HG03064 (cell line): Measurements from ENCODE around the gene P2RX3.
"Not testable (repeated sequence)": the region's sequence is repeated elsewhere in the genome, so short reads cannot be mapped to it uniquely, and the experiment has no call there.

Experiments used
- ATAC-seq: cut with Tn5 transposase; IDR thresholded peaks from one replicate; pipeline ENCODE4 v1.9.1; 2021; ENCODE audit warnings: low read depth; ENCODE audit not compliant: unreplicated experiment

P2RX3 gene

DNA sequence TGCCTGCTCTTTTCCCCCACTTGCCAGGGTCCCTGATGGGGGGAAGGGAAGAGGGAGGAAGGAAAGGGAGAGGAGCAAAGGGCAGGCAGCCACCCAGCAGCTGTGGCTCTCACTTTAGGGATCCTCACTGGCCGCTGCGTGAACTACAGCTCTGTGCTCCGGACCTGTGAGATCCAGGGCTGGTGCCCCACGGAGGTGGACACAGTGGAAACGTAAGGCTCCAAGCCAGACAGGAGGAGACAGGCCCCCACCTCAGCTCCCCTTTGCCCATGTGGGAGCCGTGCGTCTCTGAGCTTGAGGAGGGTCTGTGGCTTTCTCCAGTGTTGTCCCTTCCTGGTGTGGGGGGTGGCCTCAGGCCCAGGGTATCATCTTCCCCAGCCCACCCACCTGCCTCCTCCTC is 9.9 kb downstream of the P2RX3 start:
- ATAC-seq, result no peak

DNA sequence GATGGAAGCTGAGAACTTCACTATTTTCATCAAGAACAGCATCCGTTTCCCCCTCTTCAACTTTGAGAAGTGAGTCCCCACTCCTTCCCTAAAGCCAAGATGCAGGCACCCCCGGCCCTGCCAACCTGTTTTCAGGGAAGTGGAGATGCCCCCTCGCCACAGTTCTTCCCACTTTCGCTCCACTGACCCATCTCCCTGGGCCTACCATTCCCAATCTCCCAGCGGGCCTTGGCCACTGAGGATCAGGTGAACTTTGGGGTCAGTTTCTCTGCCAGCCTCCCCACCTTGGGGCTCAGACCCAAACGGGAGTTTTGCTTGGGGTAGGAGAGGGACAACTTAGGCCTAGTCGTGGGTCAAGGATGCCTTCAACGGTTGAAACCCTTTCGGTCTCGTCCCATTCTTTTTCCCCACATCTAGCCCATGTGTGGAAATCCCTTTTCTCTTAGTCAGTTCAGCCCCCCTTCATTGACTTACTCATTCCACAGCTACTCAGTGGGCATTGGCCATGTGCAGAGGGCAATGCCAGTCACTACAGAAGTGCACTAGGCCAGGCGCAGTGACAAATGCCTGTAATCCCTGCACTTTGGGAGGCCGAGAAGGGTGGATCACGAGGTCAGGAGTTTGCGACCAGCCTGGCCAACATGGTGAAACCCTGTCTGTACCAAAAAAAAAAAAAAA is 10.6 kb downstream of the P2RX3 start:
- no peak for ATAC-seq

DNA sequence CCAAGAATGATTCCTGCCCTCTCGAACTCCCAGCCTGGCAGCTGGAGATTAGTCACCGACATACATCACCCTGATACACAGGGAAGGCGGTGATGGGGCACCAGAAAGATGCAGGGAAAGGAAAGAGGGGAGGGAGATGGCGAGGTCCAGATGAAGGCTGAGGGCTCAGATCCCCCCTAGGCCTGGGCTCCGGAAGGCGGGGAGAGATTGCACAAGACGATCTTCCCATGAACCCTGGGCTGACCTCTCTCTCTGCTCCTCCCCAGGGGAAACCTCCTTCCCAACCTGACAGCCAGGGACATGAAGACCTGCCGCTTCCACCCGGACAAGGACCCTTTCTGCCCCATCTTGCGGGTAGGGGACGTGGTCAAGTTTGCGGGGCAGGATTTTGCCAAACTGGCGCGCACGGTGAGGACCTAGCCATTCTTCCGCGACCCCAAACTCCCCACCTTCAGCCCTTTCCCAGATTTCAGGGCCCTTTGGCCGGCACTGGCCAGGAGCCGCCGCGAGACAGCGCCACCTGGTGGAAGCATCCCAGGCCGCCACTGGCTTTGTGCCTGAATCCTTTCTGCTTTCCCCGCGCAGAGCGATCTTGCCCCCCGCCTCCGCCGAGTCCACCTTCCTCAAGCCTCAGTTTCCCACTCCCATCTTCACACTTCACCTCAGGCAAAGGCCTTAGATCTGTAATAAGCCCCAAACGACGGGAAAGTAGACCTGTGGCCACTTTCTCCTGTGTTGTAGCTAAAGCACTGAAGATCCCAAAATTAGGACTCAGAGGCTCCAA is 11.5 kb downstream of the P2RX3 start:
- ATAC-seq, result no peak

DNA sequence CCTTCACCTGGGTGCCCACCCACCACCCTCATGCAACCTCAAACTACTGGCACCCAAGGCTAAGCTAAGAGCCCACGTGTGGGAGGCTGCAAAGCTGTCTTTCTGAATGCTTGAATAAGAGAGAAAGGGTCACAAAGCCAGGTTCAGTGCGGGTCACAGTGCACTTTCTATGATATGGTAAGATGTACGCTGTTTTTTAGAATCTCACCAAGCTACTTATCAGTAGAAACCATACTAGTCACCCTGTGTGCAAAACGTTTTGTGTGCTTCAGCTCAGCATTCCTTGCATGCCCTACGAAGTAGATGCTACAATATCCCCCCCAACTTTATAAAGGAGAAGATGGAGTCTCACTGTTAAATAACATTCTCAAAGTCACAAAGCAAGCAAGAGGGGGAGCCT is 14.9 kb downstream of the P2RX3 start:
- no peak for ATAC-seq

DNA sequence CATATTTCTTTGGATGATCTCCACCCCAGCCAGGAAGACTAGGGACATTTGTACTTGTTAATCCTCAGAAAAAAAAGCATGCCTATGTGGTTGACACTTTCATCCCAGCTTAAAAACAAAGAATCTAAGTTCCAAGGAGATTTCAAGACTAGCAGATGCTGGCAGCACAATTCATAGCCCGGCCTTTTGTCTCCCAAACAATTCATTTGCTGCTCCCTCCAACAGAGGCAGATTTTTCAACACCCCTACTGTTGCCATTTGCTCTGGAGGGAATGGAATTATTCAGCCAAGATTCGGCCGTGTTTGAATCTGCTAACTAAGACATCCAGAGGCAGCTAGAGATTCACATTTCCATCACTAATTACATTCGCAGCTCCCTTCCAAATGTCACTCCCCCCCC is 15.3 kb downstream of the P2RX3 start:
- no peak for ATAC-seq

DNA sequence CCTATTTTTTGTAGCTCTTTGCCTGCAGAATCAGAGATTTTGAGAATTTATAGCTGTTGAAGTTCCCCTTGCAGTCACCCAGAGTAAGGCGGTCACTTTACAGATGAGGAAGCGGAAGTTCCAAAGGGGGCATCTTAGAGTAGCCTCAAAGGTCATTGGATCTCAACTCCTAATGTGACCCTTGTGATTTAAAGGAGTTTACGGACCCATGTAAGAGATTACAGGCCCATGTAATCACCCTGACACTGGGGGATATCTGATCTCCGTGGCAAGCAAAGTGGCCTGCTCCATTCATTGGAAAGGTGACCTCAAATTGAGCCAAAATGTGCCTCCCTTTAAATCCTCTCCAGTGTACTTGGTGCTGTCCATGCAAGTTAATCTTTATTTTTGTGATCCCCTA is 15.7 kb downstream of the P2RX3 start:
- no peak for ATAC-seq

DNA sequence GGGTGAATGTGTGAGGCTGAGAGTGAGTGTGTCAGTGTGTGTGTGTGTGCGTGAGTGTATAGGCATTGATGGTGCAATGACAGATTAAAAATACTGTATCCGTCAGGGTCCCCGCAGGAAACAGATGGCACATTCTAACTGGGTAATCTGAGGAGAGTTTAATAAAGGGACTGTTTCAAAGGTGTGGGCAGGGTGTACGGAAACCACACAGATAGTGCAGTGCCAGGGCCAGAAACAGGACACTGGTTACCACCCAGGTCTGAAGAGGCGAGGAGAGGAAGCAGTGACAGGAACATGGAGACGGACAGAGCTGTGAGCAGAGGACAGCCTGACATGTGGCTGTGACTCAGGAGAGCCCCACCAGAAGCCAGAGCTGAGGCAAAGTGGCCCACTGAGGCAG is 16.5 kb downstream of the P2RX3 start:
- ATAC-seq, result no peak

DNA sequence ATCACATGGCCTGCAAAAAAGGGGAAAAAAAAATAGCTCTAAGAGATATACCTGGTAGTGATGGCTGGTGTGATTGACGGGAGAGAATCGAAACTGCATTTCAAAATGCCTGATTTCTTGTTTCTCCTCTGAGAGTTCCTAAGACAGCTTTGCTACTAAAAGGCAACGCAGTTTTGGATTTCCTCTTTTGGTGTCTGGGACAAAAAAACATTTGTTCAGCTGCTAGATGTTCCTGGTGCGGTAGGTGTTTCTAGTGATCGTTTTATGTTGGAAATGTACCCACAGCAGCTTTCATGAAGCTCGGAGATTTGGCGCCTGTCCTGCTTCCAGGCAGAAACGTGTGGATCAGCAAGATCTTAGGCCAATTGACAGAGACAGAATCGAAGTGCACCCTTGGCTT is 18.1 kb downstream of the P2RX3 start:
- ATAC-seq, result no peak

DNA sequence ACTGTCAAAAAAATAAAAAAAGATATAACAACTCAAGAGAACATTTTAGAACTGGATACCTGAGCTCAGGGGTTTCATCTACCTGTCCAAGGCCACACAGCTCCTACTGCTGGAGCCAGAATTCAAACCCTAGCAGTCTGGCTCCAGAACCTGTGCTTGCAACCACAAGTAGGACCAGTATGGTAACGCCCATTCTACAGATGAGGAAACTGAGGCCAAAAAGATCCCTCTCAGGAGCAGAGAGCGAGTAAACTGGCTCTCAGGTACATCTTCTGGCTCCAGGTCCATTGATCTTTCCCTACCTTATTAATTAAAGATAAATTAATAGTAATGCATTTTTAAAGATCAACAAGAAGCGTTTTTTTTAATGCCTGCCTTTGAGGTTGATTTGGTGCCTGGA is 19.2 kb downstream of the P2RX3 start:
- ATAC-seq, result no peak

DNA sequence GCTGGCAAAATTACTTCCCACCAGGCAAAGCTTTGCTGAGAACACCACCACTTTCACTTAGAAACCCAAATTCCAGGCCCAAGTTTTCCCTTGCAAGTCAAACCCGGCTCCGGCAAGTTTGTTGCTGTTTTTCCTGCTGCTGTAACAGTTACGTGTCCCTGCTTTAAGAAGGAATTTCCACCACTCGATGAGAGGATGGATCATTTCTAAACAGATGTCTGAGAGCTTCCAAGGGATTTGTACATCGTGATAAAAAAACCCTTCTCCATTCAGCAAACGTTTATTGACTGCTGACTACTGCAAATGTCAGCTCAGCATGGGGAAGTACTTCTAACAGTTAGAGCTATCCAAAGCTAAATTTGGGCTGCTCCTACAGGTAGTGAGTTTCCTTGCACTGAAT is 19.7 kb downstream of the P2RX3 start:
- no peak for ATAC-seq

DNA sequence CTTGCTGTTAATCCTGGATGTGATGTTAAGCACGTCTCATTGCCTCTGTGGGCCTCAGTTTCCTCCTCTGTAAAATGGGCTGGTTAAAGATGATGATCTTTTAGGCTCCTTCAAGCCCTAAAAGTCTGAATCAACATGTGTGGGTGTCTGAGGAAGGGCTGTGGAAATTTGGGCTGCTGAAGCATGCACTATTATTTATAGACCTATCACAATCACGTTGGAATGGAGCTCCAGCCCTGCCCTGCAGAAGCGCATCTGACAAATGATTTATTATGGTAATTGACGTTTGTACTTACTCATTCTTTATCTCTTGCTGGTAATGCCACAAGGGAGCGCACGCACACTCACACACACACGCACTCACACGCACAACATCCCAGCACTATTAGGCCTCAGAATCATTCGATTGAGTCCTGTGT is 20.4 kb downstream of the P2RX3 start:
- ATAC-seq, result no peak

DNA sequence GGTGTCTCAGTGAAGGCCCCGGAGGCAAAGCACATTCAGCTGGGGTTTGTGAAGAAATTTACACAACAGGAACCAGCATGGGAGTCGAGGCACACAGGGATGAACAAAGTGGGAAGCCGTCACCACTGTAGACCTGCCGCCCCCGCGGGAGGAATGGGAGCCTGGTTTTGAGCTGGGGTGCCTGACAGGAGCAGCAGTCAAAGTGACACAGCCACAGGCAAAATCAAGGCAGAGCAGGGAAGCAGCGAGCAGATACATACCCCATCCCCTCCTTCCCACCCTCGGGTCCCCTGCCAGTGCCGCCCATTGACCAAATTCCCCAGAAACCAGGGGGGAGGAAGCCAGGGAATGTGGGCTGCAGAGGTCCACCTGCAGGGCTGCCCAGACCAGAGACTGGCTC is 20.8 kb downstream of the P2RX3 start:
- ATAC-seq, result no peak

DNA sequence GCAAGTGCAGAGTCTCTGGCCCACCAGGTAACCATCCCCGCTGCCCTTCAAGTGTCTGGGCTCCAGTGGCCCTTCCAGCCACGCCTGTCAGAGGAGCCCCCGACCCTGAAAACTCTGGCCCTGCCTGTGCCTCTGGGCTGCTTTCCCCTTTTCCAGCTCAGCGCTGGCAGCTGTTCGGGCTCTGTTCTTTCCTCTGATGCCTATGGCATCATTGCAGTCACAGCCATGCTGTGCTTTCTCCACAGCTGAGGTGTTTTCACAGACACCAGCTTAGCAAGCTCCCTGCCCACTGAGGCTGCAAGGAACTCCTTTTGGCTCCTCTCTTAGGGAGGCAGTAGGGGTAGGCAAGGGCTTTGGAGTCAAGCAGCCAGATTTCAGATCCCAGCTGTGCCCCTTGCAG is 21.2 kb downstream of the P2RX3 start:
- ATAC-seq, result no peak

DNA sequence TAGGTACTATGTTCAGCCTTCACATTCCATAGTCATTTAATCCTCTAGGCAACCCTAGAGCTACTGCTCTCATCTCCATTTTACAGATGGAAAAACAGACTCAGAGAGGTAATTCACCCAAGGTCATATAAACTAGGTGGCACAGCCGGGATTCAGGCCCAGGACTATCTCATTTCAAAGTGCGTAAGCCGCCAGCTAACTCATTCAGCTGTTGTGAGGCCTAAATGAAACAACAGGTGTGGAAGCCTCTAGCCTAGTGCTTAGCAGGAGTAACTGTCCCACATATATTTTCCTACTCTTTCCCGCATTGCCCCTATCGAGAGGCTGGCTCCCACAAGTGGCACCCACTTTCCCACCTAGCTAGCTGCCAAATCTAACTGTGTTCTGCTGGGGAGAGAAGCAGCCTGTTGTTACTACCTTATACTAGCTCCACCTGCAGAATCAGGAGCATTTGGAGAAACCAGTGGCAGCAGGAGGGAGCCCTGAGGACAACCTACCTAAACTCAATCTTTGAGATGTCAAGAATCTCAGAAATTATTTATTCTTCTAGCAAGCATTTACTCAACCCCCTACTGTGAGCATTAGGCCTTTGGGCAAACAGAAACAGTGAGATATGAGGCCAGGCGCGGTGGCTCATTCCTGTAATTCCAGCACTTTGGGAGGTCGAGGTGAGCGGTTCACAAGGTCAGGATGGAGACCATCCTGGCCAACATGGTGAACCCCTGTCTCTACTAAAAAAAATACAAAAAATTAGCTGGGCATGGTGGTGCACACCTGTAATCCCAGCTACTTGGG is 21.9 kb downstream of the P2RX3 start:
- no peak for ATAC-seq

DNA sequence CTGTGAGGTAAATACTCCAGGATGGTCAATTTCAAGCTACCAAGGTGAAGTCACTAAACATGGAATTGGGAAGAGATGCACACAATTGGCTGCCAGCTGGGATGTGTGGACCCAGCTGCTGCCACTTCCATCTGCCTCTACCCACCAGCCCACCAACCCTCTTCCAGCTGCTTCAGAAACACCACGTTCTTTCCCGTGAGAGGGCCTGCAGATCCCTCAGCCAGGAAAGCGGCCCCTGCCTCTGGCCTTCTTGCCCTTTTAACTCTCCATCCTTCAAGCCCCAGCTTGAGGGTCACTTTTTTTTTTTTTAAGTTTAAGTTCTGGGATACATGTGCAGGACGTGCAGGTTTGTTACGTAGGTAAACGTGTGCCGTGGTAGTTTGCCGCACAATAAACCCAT is 22.8 kb downstream of the P2RX3 start:
- ATAC-seq, result no peak

DNA sequence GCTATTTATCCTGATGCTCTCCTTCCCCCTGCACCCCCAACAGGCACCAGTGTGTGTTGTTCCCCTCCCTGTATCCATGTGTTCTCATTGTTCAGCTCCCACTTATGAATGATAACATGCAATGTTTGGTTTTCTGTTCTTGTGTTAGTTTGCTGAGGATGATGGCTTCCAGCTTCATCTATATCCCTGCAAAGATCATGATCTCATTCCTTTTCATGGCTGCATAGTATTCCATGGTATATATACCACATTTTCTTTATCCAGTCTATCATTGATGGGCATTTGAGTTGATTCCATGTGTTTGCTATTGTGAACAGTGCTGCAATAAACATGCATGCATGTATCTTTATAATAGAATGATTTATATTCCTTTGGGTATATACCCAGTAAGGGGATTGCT is 23.3 kb downstream of the P2RX3 start:
- not testable (repeated sequence) for ATAC-seq

DNA sequence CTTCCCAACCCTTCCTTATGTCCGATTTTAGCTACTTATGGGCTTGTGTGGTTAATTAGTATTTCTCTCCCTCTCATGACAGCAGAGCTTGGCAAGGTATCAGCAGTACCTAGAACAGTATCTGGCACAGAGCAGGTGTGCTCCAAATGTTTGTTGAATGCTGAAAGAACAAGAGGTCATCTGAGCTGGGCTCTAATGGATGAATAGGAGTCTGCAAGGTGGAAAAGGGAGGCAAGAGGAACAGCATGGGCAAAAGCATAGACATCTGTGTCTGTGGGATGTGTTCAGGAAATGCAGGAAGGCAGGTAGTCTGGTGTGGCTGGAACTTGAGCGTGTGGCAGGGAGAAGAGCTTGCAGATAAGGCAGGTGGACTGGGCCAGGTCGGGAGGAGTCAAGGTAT is 23.8 kb downstream of the P2RX3 start:
- ATAC-seq, result no peak

DNA sequence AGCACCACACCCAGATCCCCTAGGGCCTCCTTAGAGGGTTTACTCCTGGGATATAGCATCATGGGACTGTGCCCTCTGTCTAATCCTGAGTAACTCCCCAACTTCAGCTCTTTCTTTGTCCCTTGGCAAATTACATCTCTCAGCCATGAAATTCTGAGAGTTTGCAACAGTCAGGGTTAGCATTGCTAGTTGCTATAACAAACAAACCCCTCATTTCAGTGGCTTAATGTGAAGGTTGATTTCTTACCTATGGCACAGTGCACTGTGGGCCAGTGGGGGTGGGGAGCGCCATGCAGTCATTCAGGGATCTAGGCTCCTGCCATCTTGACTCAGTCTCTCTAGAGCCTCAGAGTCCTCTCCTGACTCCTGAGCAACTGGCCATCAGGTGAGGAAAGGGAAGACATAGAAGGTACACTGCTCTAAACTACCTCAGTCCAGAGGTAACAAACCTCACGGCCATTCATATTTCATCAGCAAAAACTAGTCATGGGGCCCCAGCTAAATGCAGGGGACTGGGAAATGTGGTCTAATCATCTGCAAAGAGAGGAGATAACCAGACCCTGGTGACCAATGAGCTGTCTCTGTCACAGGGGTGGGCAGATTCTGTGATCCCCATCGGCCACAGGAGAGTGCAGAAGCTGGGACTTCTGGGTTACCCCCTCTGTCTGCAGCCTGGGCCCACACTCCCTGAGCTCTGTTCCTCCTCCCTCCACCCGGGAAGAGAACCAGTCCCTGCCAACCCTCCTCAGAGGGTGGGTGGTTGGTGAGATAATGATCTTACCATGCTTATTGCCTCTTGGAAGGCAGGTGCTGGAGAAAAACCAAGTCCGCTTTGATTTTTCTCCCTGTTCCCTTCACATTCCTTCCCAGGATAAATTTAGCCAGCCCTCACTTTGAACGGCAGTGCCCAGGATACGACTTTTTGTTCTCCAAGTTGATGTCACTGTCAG is 25.3 kb downstream of the P2RX3 start:
- no peak for ATAC-seq

DNA sequence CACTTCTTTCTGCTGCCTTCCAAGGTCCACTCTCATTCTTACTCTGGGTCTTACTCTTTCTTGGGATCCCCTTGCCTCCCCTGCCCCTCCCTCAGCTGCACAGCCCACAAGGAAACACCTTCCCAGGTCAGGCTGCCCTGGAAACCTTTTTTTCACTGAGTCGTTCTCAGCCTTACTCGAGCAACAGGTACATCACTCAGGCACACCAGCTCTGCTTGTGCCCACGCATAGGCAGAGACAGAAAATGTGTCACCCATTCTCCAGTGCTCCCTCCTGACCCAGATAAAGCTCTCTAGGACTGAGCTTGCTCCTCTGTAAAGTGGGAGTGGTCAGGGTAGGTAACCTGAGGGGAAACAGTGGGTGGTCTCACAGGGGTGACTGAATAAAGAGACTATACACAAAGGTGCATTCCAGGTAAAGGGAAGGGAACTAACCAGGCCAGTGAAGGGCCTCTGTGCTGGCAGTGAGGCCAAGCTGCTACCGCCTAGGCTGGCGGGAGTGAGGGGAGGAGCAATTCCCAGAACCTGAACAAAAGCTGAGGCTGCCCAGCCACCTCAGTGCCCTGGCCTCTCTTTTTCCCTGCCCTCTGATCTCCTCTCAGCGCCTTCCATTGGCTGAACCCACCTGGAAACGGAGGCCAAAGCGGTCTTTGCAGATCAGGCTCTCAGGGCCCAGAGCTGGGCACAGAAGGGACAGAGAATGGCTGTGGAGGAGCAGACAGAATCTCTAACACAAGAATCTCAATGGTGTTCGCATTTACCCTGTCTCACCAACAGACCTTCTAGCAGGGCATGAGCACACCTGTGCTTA is 26.9 kb downstream of the P2RX3 start:
- no peak for ATAC-seq
